K562 (cell line): Measurements from ENCODE around the gene TRIM38. TPM values are rescaled to one million over a fixed set of nuclear protein-coding genes. Genes with fewer than 3 reads are reported as not detected.

ENCODE experiments used
- BDP1 ChIP-seq: IDR thresholded peaks from 3 replicates; pipeline ENCODE4 v1.6.1; 2011; ENCODE audit not compliant: insufficient read length, insufficient read depth
- BRD9 ChIP-seq: fragments of 450-650 bp; IDR thresholded peaks from 2 replicates; pipeline ENCODE4 v1.6.1; 2018; ENCODE audit warnings: low read depth; ENCODE audit not compliant: partially characterized antibody
- CHD7 ChIP-seq: fragments of 200-600 bp; sonication (generic); IDR thresholded peaks from one replicate; pipeline ENCODE4 v1.6.1; 2012; ENCODE audit warnings: mild to moderate bottlenecking, low read depth, low read length, inconsistent platforms
- FOS ChIP-seq: IDR thresholded peaks from 3 replicates; pipeline ENCODE4 v1.6.1; 2011; ENCODE audit not compliant: insufficient read length; ENCODE audit errors: extremely low read depth
- FOSL1 ChIP-seq: fragments of 200-800 bp; sonication (Bioruptor generic); conservative IDR thresholded peaks from 2 replicates; pipeline ENCODE4 v1.6.1; 2016; ENCODE audit warnings: missing genetic modification characterization, missing compliant biosample characterization
- KDM2B ChIP-seq: fragments of 250-450 bp; sonication (Bioruptor Pico); IDR thresholded peaks from 2 replicates; pipeline ENCODE4 v1.8.0; 2021; ENCODE audit warnings: mild to moderate bottlenecking, moderate library complexity
- MLLT1 ChIP-seq, 2 experiments: fragments of 450-650 bp; IDR thresholded peaks; 2 replicates each; pipeline ENCODE4 v1.6.1; 2016
- PCBP2 ChIP-seq: fragments of 200-400 bp; formaldehyde crosslinking; IDR thresholded peaks from 2 replicates; pipeline ENCODE4 v1.6.1; 2018; ENCODE audit warnings: low read length, low read depth, mild to moderate bottlenecking, moderate library complexity; ENCODE audit not compliant: poor library complexity, severe bottlenecking
- STAG1 ChIP-seq: sonication (generic); formaldehyde crosslinking; IDR thresholded peaks from 2 replicates; pipeline ENCODE4 v1.5.0; 2020; ENCODE audit warnings: missing genetic modification reagents, borderline replicate concordance
- TCF15 ChIP-seq: fragments of 250-450 bp; sonication (Bioruptor Pico); IDR thresholded peaks from 2 replicates; pipeline ENCODE4 v1.8.0; 2022; ENCODE audit warnings: moderate library complexity, mild to moderate bottlenecking, inconsistent platforms
- ZC3H11A ChIP-seq: IDR thresholded peaks from 2 replicates; pipeline ENCODE4 v1.6.1; 2012; ENCODE audit warnings: low read depth, low read length, improper control_type of control experiment
- ZNF766 ChIP-seq: fragments of 200-800 bp; sonication (Bioruptor generic); conservative IDR thresholded peaks from 2 replicates; pipeline ENCODE4 v1.6.1; 2016; ENCODE audit warnings: missing genetic modification characterization, missing compliant biosample characterization
- ZZZ3 ChIP-seq: fragments of 450-650 bp; IDR thresholded peaks from 2 replicates; pipeline ENCODE4 v1.6.1; 2016; ENCODE audit warnings: antibody characterized with exemption, mild to moderate bottlenecking, moderate library complexity
- polyA plus RNA-seq, 8 experiments: library from polyadenylated mRNA; depleted of rRNA in 4 of 8; stranded (reverse) in 5 of 8; unstranded in 3 of 8; fragments of >200 nt; fragmentation: Nextera tagmentation in 2 of 8; fragmentation: Illumina TruSeq in 1 of 8; extraction: Ambion mirVana in 2 of 8; extraction: Trizol in 1 of 8; gene quantifications; 2 replicates each; pipeline versions ENCODE4 v1.2.1 to v1.2.3, GENCODE V29; 2011 to 2014; ENCODE audit warnings: inconsistent platforms in 1 of 8, missing spikeins in 1 of 8
- total RNA-seq, 7 experiments: library from RNA; depleted of rRNA in 6 of 7; stranded (reverse); fragments of >200 nt in 6 of 7; fragmentation: Illumina TruSeq in 2 of 7; extraction: Trizol in 2 of 7; gene quantifications; 2 replicates each; pipeline versions ENCODE4 v1.2.1 to v1.2.3, GENCODE V29; 2011 to 2021; ENCODE audit warnings: low replicate concordance in 1 of 7

TRIM38 gene
- total and polyA plus RNA-seq, 9 of the 15 experiments (the other 6 are each of a cell fraction or from before 2014, with no cell fraction given) = 1.7 to 6.7 (median 6.3) TPM

- TF ChIP-seq ZNF766 = no peak
- no peak for TF ChIP-seq BDP1
- TF ChIP-seq ZZZ3 = 0 out of 2 replicates have a peak, but pooled peaks have one; percentile 30
- TF ChIP-seq BRD9 = no peak
- TF ChIP-seq FOSL1 (tag) = no peak
- peak; percentile 88 to 97; a peak in 3 of 4 replicates for TF ChIP-seq MLLT1 (IDR thresholded peaks at IDR 0.05)
- peak; percentile 19 for TF ChIP-seq CHD7
- no peak for TF ChIP-seq FOS
- TF ChIP-seq PCBP2 = no peak
- no peak for TF ChIP-seq TCF15 (CRISPR knock-in tag)
- no peak for TF ChIP-seq ZC3H11A
- TF ChIP-seq STAG1 (CRISPR knock-in tag) = no peak
- TF ChIP-seq KDM2B = no peak
Measured at GRCh38 chr6:26021350-26022131, 58.9 kb downstream of the TRIM38 start (continued).
